ENCODE data around the gene TALDO1. TPM values are rescaled to one million over a fixed set of nuclear protein-coding genes. Genes with fewer than 3 reads are reported as not detected.
A peak's percentile ranks its signal among the peaks of the same experiment; 100 is the strongest.

Gene TALDO1
- total and polyA plus RNA-seq, 7 experiments from 2014 or later, result 61.4 to 272 (median 179) TPM

DNA sequence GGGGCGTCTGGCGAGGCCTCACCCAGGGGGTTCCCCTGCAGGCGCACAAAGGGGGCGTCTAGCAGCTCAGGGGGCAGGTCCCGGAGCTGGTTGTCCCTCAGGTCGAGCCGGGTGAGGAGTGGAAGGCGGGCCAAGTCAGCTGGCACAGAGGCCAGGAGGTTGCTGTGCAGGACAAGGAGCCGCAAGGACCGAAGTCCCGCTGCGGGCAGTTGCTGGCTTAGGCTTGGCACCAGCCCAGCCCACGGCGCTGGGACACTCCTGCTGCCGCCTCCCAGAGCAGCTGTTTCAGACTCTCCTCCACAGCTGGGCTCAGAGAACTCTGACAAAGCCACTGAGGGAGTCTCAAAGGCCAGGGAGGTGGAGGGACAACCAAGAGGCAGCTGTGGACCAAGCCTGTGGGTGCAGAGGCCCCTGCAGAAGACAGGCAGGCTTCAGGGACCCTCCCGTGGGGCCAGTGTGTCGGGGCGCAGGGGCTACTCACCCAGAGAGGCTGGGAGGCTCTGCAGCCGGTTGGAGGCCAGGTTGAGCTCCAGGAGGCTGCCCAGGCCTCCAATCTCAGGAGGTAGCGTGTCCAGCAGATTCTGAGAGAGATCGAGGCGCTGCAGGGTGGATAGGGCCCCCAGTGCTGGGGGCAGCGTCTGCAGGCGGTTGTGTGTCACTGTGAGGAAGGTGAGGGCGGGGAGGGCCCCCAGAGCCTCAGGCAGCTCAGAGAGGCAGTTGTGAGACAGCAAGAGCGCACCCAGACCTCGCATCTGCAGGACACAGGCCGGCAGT is 55.6 kb downstream of the TALDO1 start:
- no peak for DNase-seq
- intact Hi-C loops (cut with micrococcal nuclease), result no loop called here
- Histone ChIP-seq H3K27ac (ENCODE audit: low read depth, low read length) (no peak overlapping the region), H3K4me1 (ENCODE audit: control insufficient read depth in 2 of 2, insufficient read depth in 2 of 2, low read length in 2 of 2) (peaks cover 7 to 18% of the 10 kb centered on the region in 2 donors), H3K27me3 (ENCODE audit: control insufficient read depth in 2 of 2, insufficient read depth in 2 of 2, low read length in 2 of 2) (no peaks in the 10 kb centered on the region), H3K36me3 (ENCODE audit: control insufficient read depth in 2 of 3, insufficient read depth in 3 of 3, low read length in 3 of 3) (peaks cover 0 to 32% (median 5%) of the 10 kb centered on the region in 3 experiments), H3K9me3 (ENCODE audit: control insufficient read depth in 2 of 3, low read length in 3 of 3) (no peaks in the 10 kb centered on the region), H3K4me3 (ENCODE audit: low read length) (no peak overlapping the region)
- ChIA-PET CTCF (no interaction called here), POLR2A (interaction anchor here (0.8 to 8.5 kb wide), 4 partner anchors 9 to 16 kb away, joined by 3 to 66 read pairs (median 4); partner anchors contain the start of gene PNPLA2)
- Mint-ChIP-seq H3K27me3 (no peaks in the 10 kb centered on the region), H3K9me3 (peaks cover 0 to 2% (median 0%) of the 10 kb centered on the region in 11 donors), H3K36me3 (peaks cover 0 to 4% (median 0%) of the 10 kb centered on the region in 5 donors), H3K4me3 (peak overlapping the region in 4 of 10 donors; percentile 35 to 81 (median 50)), H3K4me1 (peaks cover 0 to 15% (median 10%) of the 10 kb centered on the region in 7 donors), H3K27ac (peak overlapping the region in 1 of 9 donors; percentile 32)
- no peak for ATAC-seq

DNA sequence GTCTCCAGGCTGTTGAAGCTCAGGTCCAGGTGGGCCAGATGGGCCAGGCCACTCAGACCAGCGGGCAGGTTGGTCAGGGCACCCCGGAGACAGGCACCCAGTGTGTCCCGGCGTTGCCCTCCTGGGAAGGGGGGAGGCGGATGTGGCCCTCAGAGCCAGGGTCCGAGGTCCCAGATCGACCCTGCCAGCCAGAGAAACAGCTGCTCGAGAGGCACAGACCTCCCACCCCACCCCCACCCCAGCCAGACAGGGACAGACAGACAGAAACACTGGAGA is 56.1 kb downstream of the TALDO1 start:
- intact Hi-C loops (cut with micrococcal nuclease), result no loop called here
- no peak for DNase-seq

GRCh38 chr11:803770-804598 is 56.7 kb downstream of the TALDO1 start:
- H3K9me3 ChIP-seq (ENCODE audit: control insufficient read depth in 2 of 3, low read length in 3 of 3), result no peaks in the 10 kb centered on the region
- H3K36me3 ChIP-seq (ENCODE audit: control insufficient read depth in 2 of 3, insufficient read depth in 3 of 3, low read length in 3 of 3), result peaks cover 0 to 32% (median 5%) of the 10 kb centered on the region in 3 experiments
- peak overlapping the region; percentile 66 for H3K4me3 ChIP-seq (ENCODE audit: low read length)
- peak overlapping the region; percentile 91 for H3K27ac ChIP-seq (ENCODE audit: low read depth, low read length)
- CTCF ChIA-PET, result interaction anchor here (0.9 kb wide), 1 partner anchor 13 kb away, joined by 3 read pairs; no protein-coding TSS in a partner anchor
- peaks cover 0 to 25% (median 18%) of the 10 kb centered on the region in 7 donors for H3K4me1 Mint-ChIP-seq
- peaks cover 15 to 17% of the 10 kb centered on the region in 2 donors for H3K4me1 ChIP-seq (ENCODE audit: control insufficient read depth in 2 of 2, insufficient read depth in 2 of 2, low read length in 2 of 2)
- ATAC-seq (no peak), DNase-seq (no peak)
- peaks cover 0 to 5% (median 0%) of the 10 kb centered on the region in 5 donors for H3K36me3 Mint-ChIP-seq
- H3K27me3 ChIP-seq (ENCODE audit: control insufficient read depth in 2 of 2, insufficient read depth in 2 of 2, low read length in 2 of 2), result no peaks in the 10 kb centered on the region
- peak overlapping the region; percentile 69 to 88 (median 78) for H3K4me3 Mint-ChIP-seq
- POLR2A ChIA-PET, result interaction anchor here (0.5 to 8.5 kb wide), 9 partner anchors 8 to 392 kb away, joined by 3 to 66 read pairs (median 4); partner anchors contain the start of genes PNPLA2, POLR2L, RNH1 and TSPAN4
- H3K9me3 Mint-ChIP-seq, result peaks cover 0 to 2% (median 0%) of the 10 kb centered on the region in 11 donors
- intact Hi-C loops (cut with micrococcal nuclease), result loop anchor here in 1 of 2 donors (2.0 kb wide), 1 partner anchor 109 kb away; the partner anchor contains the start of genes DEAF1 and TMEM80
- H3K27me3 Mint-ChIP-seq, result no peaks in the 10 kb centered on the region
- peak overlapping the region in 4 of 9 donors; percentile 46 to 84 (median 72) for H3K27ac Mint-ChIP-seq

More for the DNA sequence above, 56.1 kb downstream of the TALDO1 start:
- no peaks in the 10 kb centered on the region for H3K27me3 ChIP-seq (ENCODE audit: control insufficient read depth in 2 of 2, insufficient read depth in 2 of 2, low read length in 2 of 2)
- no peak for ATAC-seq
- ChIA-PET POLR2A (interaction anchor here (0.5 to 8.5 kb wide), 6 partner anchors 9 to 391 kb away, joined by 3 to 66 read pairs (median 4); partner anchors contain the start of genes PNPLA2, POLR2L and TSPAN4), CTCF (no interaction called here)
- peaks cover 0 to 19% (median 13%) of the 10 kb centered on the region in 7 donors for H3K4me1 Mint-ChIP-seq
- no peaks in the 10 kb centered on the region for H3K27me3 Mint-ChIP-seq
- peaks cover 9 to 19% of the 10 kb centered on the region in 2 donors for H3K4me1 ChIP-seq (ENCODE audit: control insufficient read depth in 2 of 2, insufficient read depth in 2 of 2, low read length in 2 of 2)
- no peaks in the 10 kb centered on the region for H3K9me3 ChIP-seq (ENCODE audit: control insufficient read depth in 2 of 3, low read length in 3 of 3)
- peak overlapping the region in 1 of 9 donors; percentile 32 for H3K27ac Mint-ChIP-seq
- H3K36me3 Mint-ChIP-seq, result peaks cover 0 to 5% (median 0%) of the 10 kb centered on the region in 5 donors
- H3K36me3 ChIP-seq (ENCODE audit: control insufficient read depth in 2 of 3, insufficient read depth in 3 of 3, low read length in 3 of 3), result peaks cover 0 to 32% (median 5%) of the 10 kb centered on the region in 3 experiments
- no peak overlapping the region for H3K27ac ChIP-seq (ENCODE audit: low read depth, low read length)
- H3K4me3 ChIP-seq (ENCODE audit: low read length), result no peak overlapping the region
- peaks cover 0 to 2% (median 0%) of the 10 kb centered on the region in 11 donors for H3K9me3 Mint-ChIP-seq
- H3K4me3 Mint-ChIP-seq, result peak overlapping the region in 5 of 10 donors; percentile 4 to 88 (median 87)

GRCh38 chr11:804599-804964 is 57.3 kb downstream of the TALDO1 start:
- H3K4me1 Mint-ChIP-seq, result peaks cover 0 to 26% (median 20%) of the 10 kb centered on the region in 7 donors
- peak overlapping the region in 7 of 9 donors; percentile 43 to 84 (median 66) for H3K27ac Mint-ChIP-seq
- H3K4me1 ChIP-seq (ENCODE audit: control insufficient read depth in 2 of 2, insufficient read depth in 2 of 2, low read length in 2 of 2), result peaks cover 15 to 17% of the 10 kb centered on the region in 2 donors
- H3K4me3 ChIP-seq (ENCODE audit: low read length), result peak overlapping the region; percentile 66
- H3K9me3 ChIP-seq (ENCODE audit: control insufficient read depth in 2 of 3, low read length in 3 of 3), result no peaks in the 10 kb centered on the region
- no peaks in the 10 kb centered on the region for H3K27me3 ChIP-seq (ENCODE audit: control insufficient read depth in 2 of 2, insufficient read depth in 2 of 2, low read length in 2 of 2)
- peaks cover 0 to 2% (median 0%) of the 10 kb centered on the region in 11 donors for H3K9me3 Mint-ChIP-seq
- CTCF ChIA-PET, result interaction anchor here (0.9 kb wide), 1 partner anchor 12 kb away, joined by 3 read pairs; no protein-coding TSS in a partner anchor
- intact Hi-C loops (cut with micrococcal nuclease), result loop anchor here in 1 of 2 donors (2.0 kb wide), 1 partner anchor 110 kb away; the partner anchor contains the start of genes DEAF1 and TMEM80
- H3K27me3 Mint-ChIP-seq, result no peaks in the 10 kb centered on the region
- ATAC-seq, result no peak
- DNase-seq, result no peak
- peaks cover 0 to 5% (median 0%) of the 10 kb centered on the region in 5 donors for H3K36me3 Mint-ChIP-seq
- peaks cover 0 to 34% (median 5%) of the 10 kb centered on the region in 3 experiments for H3K36me3 ChIP-seq (ENCODE audit: control insufficient read depth in 2 of 3, insufficient read depth in 3 of 3, low read length in 3 of 3)
- H3K4me3 Mint-ChIP-seq, result peak overlapping the region; percentile 69 to 88 (median 78)
- H3K27ac ChIP-seq (ENCODE audit: low read depth, low read length), result peak overlapping the region; percentile 91
- POLR2A ChIA-PET, result interaction anchor here (1.0 to 8.5 kb wide), 7 partner anchors 8 to 298 kb away, joined by 3 to 66 read pairs (median 5); partner anchors contain the start of genes PNPLA2, POLR2L, RNH1 and TSPAN4

- Histone ChIP-seq H3K27ac (ENCODE audit: low read depth, low read length) (peak overlapping the region; percentile 96), H3K4me3 (ENCODE audit: low read length) (peak overlapping the region; percentile 96), H3K36me3 (ENCODE audit: control insufficient read depth in 2 of 3, insufficient read depth in 3 of 3, low read length in 3 of 3) (peaks cover 10 to 28% (median 12%) of the 10 kb centered on the region in 3 experiments), H3K27me3 (ENCODE audit: control insufficient read depth in 2 of 2, insufficient read depth in 2 of 2, low read length in 2 of 2) (no peaks in the 10 kb centered on the region), H3K9me3 (ENCODE audit: control insufficient read depth in 2 of 3, low read length in 3 of 3) (no peaks in the 10 kb centered on the region), H3K4me1 (ENCODE audit: control insufficient read depth in 2 of 2, insufficient read depth in 2 of 2, low read length in 2 of 2) (peaks cover 32 to 33% of the 10 kb centered on the region in 2 donors)
- ChIA-PET CTCF (no interaction called here), POLR2A (interaction anchor here (0.7 to 2.2 kb wide), 15 partner anchors 10 to 571 kb away, joined by 3 to 51 read pairs (median 4); partner anchors contain the start of genes DEAF1, PNPLA2, SLC25A22 and TMEM80)
- peak overlapping the region; percentile 91 to 99 (median 97) for H3K27ac Mint-ChIP-seq
- H3K9me3 Mint-ChIP-seq, result peaks cover 0 to 3% (median 0%) of the 10 kb centered on the region in 11 donors
- peak overlapping the region; percentile 88 to 96 (median 95) for H3K4me3 Mint-ChIP-seq
- peaks cover 8 to 53% (median 38%) of the 10 kb centered on the region in 7 donors for H3K4me1 Mint-ChIP-seq
- DNase-seq (peak in 1 of 9 donors; percentile 46), ATAC-seq (no peak)
- peaks cover 0 to 16% (median 0%) of the 10 kb centered on the region in 5 donors for H3K36me3 Mint-ChIP-seq
- no peaks in the 10 kb centered on the region for H3K27me3 Mint-ChIP-seq
- intact Hi-C loops (cut with micrococcal nuclease), result loop anchor here (1.0 to 2.0 kb wide), 11 partner anchors 11 to 1592 kb away; partner anchors contain the start of genes PHRF1 (in 2 of the 2), GATD1 (in 1 of the 2), POLR2L (in 1 of the 2) and RNH1 (in 1 of the 2)
These were observed 61.4 kb downstream of the TALDO1 start for GRCh38 chr11:808427-809286.

Data from naive thymus-derived CD4-positive, alpha-beta T cell (primary cell).